OCI-LY1 (cell line): ENCODE measurements around the gene POLG2.

Experiments
- H2AFZ ChIP-seq: fragments of 200-600 bp; sonication (generic), shearing (Covaris generic); 2 replicates; pipeline ENCODE4 v1.6.0; 2014; ENCODE audit warnings: antibody characterized with exemption, mild to moderate bottlenecking, low read length
- H3F3A ChIP-seq: fragments of 200-600 bp; sonication (generic), shearing (Covaris generic); 2 replicates; pipeline ENCODE4 v1.6.0; 2014; ENCODE audit warnings: mild to moderate bottlenecking, antibody characterized with exemption, low read length, moderate library complexity; ENCODE audit not compliant: insufficient read depth
- H3K27ac ChIP-seq: fragments of 200-600 bp; sonication (generic); 2 replicates; pipeline ENCODE4 v1.5.1; 2014; ENCODE audit warnings: low read length, mixed run types, mild to moderate bottlenecking, low read depth; ENCODE audit not compliant: poor library complexity, severe bottlenecking
- H3K27me3 ChIP-seq: fragments of 200-600 bp; sonication (generic); 2 replicates; pipeline ENCODE4 v1.6.0; 2014; ENCODE audit warnings: antibody characterized with exemption, mild to moderate bottlenecking, low read length, moderate library complexity; ENCODE audit not compliant: insufficient read depth
- H3K36me3 ChIP-seq: fragments of 200-600 bp; sonication (generic); 2 replicates; pipeline ENCODE4 v1.6.1; 2014; ENCODE audit warnings: mild to moderate bottlenecking, antibody characterized with exemption, low read length, moderate library complexity, mixed read lengths; ENCODE audit not compliant: insufficient read depth
- H3K4me1 ChIP-seq: fragments of 200-600 bp; sonication (generic); 2 replicates; pipeline ENCODE4 v1.5.1; 2014; ENCODE audit warnings: mild to moderate bottlenecking, low read length, moderate library complexity; ENCODE audit not compliant: insufficient read depth, severe bottlenecking
- H3K4me2 ChIP-seq: fragments of 200-600 bp; sonication (generic), shearing (Covaris generic); 2 replicates; pipeline ENCODE4 v1.6.1; 2014; ENCODE audit warnings: low read length
- H3K4me3 ChIP-seq: fragments of 200-600 bp; sonication (generic); 2 replicates; pipeline ENCODE4 v1.5.1; 2014; ENCODE audit warnings: low read length, low read depth, mild to moderate bottlenecking, mixed read lengths; ENCODE audit not compliant: poor library complexity, severe bottlenecking
- H3K79me2 ChIP-seq: fragments of 200-600 bp; shearing (Covaris generic); 2 replicates; pipeline ENCODE4 v1.6.1; 2016; ENCODE audit warnings: mixed run types, low read length, mixed read lengths; ENCODE audit not compliant: insufficient read depth
- H3K9ac ChIP-seq: fragments of 200-600 bp; sonication (generic), shearing (Covaris generic); 2 replicates; pipeline ENCODE4 v1.6.1; 2014; ENCODE audit warnings: mild to moderate bottlenecking, low read length, mixed read lengths
- H3K9me2 ChIP-seq: fragments of 200-600 bp; sonication (generic), shearing (Covaris generic); 2 replicates; pipeline ENCODE4 v1.6.1; 2014; ENCODE audit warnings: low read depth, mild to moderate bottlenecking, low read length, mixed read lengths
- H3K9me3 ChIP-seq: fragments of 200-600 bp; shearing (Covaris generic); 2 replicates; pipeline ENCODE4 v1.6.1; 2014; ENCODE audit warnings: low read length, mixed read lengths
- H4K20me1 ChIP-seq: fragments of 200-600 bp; sonication (generic), shearing (Covaris generic); 2 replicates; pipeline ENCODE4 v1.6.0; 2016; ENCODE audit warnings: mild to moderate bottlenecking, low read length; ENCODE audit not compliant: insufficient read depth
- CTCF ChIP-seq: fragments of 200-600 bp; sonication (generic), shearing (Covaris generic); IDR thresholded peaks from 2 replicates; pipeline ENCODE4 v1.5.1; 2017; ENCODE audit warnings: mild to moderate bottlenecking, antibody characterized with exemption, low read length, moderate library complexity, mixed read lengths
- EZH2 ChIP-seq: fragments of 200-600 bp; sonication (generic), shearing (Covaris generic); IDR thresholded peaks from 2 replicates; pipeline ENCODE4 v1.8.0; 2017; ENCODE audit warnings: borderline replicate concordance, mixed run types, mild to moderate bottlenecking, antibody characterized with exemption, low read length, moderate library complexity, mixed read lengths

Gene POLG2

GRCh38 chr17:64455993-64456885 is 40.6 kb downstream of the POLG2 start:
- no peaks in the 10 kb centered on the region for H3K9me2 ChIP-seq
- peak overlapping the region; percentile 47; the same call in 1 of the 2 replicates for H2AFZ ChIP-seq
- peak overlapping the region; percentile 46; the same call in 1 of the 2 replicates for H3K4me2 ChIP-seq
- H3K36me3 ChIP-seq, result peaks cover 66% of the 10 kb centered on the region
- peaks cover 50% of the 10 kb centered on the region for H3K4me1 ChIP-seq
- H3K27ac ChIP-seq, result peak overlapping the region; percentile 89
- H3F3A ChIP-seq, result no peaks in the 10 kb centered on the region
- TF ChIP-seq CTCF (no peak), EZH2 (no peak)
- H3K4me3 ChIP-seq, result peak overlapping the region; percentile 19
- H3K79me2 ChIP-seq, result no peaks in the 10 kb centered on the region
- H3K9me3 ChIP-seq, result no peaks in the 10 kb centered on the region
- no peaks in the 10 kb centered on the region for H3K27me3 ChIP-seq
- peak overlapping the region; percentile 33; the same call in 1 of the 2 replicates for H3K9ac ChIP-seq
- H4K20me1 ChIP-seq, result no peaks in the 10 kb centered on the region

GRCh38 chr17:64449545-64449944 is 47.3 kb downstream of the POLG2 start:
- H3K9me2 ChIP-seq, result no peaks in the 10 kb centered on the region
- H3K27me3 ChIP-seq, result no peaks in the 10 kb centered on the region
- no peaks in the 10 kb centered on the region for H3K79me2 ChIP-seq
- H3K4me3 ChIP-seq, result peak overlapping the region; percentile 68
- 0 out of 2 replicates have a peak, but pooled peaks cover 4% of the 10 kb centered on the region for H3F3A ChIP-seq
- H3K4me1 ChIP-seq, result peaks cover 53% of the 10 kb centered on the region
- no peak overlapping the region for H2AFZ ChIP-seq
- H4K20me1 ChIP-seq, result no peaks in the 10 kb centered on the region
- peaks cover 35% of the 10 kb centered on the region for H3K36me3 ChIP-seq
- no peaks in the 10 kb centered on the region for H3K9me3 ChIP-seq
- peak overlapping the region; percentile 81 for H3K9ac ChIP-seq
- TF ChIP-seq EZH2, result no peak
- TF ChIP-seq CTCF, result no peak
- peak overlapping the region; percentile 84 for H3K27ac ChIP-seq
- H3K4me2 ChIP-seq, result peak overlapping the region; percentile 94

GRCh38 chr17:64448665-64449512 is 48.0 kb downstream of the POLG2 start, which contains the start of gene MILR1:
MILR1 (plus strand) TSS chr17:64449115; CDS start chr17:64449169, 54 bp downstream.
- H4K20me1 ChIP-seq, result no peaks in the 10 kb centered on the region
- H3K27me3 ChIP-seq, result no peaks in the 10 kb centered on the region
- TF ChIP-seq CTCF (no peak), EZH2 (no peak)
- 0 out of 2 replicates have a peak, but pooled peaks cover 4% of the 10 kb centered on the region for H3F3A ChIP-seq
- no peaks in the 10 kb centered on the region for H3K9me2 ChIP-seq
- H3K9me3 ChIP-seq, result no peaks in the 10 kb centered on the region
- H3K9ac ChIP-seq, result peak within 1 kb of the TSS; percentile 81
- H3K79me2 ChIP-seq, result no peaks in the 10 kb centered on the region
- peaks cover 47% of the 10 kb centered on the region for H3K4me1 ChIP-seq
- peaks cover 30% of the 10 kb centered on the region for H3K36me3 ChIP-seq
- H3K27ac ChIP-seq, result peak within 1 kb of the TSS; percentile 84
- peak within 1 kb of the TSS; percentile 94 for H3K4me2 ChIP-seq
- no peak within 1 kb of the TSS for H2AFZ ChIP-seq
- H3K4me3 ChIP-seq, result peak within 1 kb of the TSS; percentile 68
